SK-N-SH treated with all-trans-retinoic acid at 6 μM for 48 hours (cell line): ENCODE measurements around the gene ZC2HC1B.

ENCODE experiments used
- ATAC-seq: fragments of 200-7000 bp; cut with Tn5 transposase; 3 replicates; pipeline ENCODE4 v1.9.1; 2020; ENCODE audit warnings: mild to moderate bottlenecking, moderate library complexity
- ARNTL ChIP-seq: fragments of 450-650 bp; formaldehyde crosslinking; IDR thresholded peaks from 2 replicates; pipeline ENCODE4 v1.5.0; 2020; ENCODE audit warnings: low read depth, mild to moderate bottlenecking, moderate library complexity, borderline replicate concordance
- BACH2 ChIP-seq: fragments of 250-450 bp; sonication (Bioruptor Pico); IDR thresholded peaks from 2 replicates; pipeline ENCODE4 v1.9.0; 2021; ENCODE audit warnings: mild to moderate bottlenecking, borderline replicate concordance
- CSDC2 ChIP-seq: fragments of 250-450 bp; sonication (Bioruptor Pico); IDR thresholded peaks from 2 replicates; pipeline ENCODE4 v1.5.0; 2020; ENCODE audit warnings: mild to moderate bottlenecking, moderate library complexity
- ESRRG ChIP-seq: fragments of 250-450 bp; sonication (Bioruptor Pico); IDR thresholded peaks from 2 replicates; pipeline ENCODE4 v1.6.1; 2021; ENCODE audit warnings: mild to moderate bottlenecking
- GLIS3 ChIP-seq: fragments of 250-450 bp; sonication (Bioruptor Pico); IDR thresholded peaks from 2 replicates; pipeline ENCODE4 v1.5.0; 2020; ENCODE audit warnings: mild to moderate bottlenecking, moderate library complexity
- ISL1 ChIP-seq: fragments of 250-450 bp; sonication (Bioruptor Pico); IDR thresholded peaks from 2 replicates; pipeline ENCODE4 v2.1.2; 2022; ENCODE audit warnings: mild to moderate bottlenecking, moderate library complexity
- OSR1 ChIP-seq: fragments of 250-450 bp; sonication (Bioruptor Pico); IDR thresholded peaks from 2 replicates; pipeline ENCODE4 v1.8.0; 2022; ENCODE audit warnings: moderate library complexity, mild to moderate bottlenecking, inconsistent platforms
- PPARA ChIP-seq: fragments of 250-450 bp; sonication (Bioruptor Pico); IDR thresholded peaks from 2 replicates; pipeline ENCODE4 v1.5.0; 2020; ENCODE audit warnings: mild to moderate bottlenecking, borderline replicate concordance
- RARB ChIP-seq: fragments of 250-450 bp; sonication (Bioruptor Pico); IDR thresholded peaks from 2 replicates; pipeline ENCODE4 v1.8.0; 2021; ENCODE audit warnings: mild to moderate bottlenecking, moderate library complexity
- TOX ChIP-seq: fragments of 250-450 bp; sonication (Bioruptor Pico); IDR thresholded peaks from 2 replicates; pipeline ENCODE4 v1.8.0; 2021; ENCODE audit warnings: mild to moderate bottlenecking, moderate library complexity, borderline replicate concordance
- ZC3H10 ChIP-seq: fragments of 250-450 bp; sonication (Bioruptor Pico); IDR thresholded peaks from 2 replicates; pipeline ENCODE4 v1.5.1; 2021; ENCODE audit warnings: mild to moderate bottlenecking, moderate library complexity
- ZFP3 ChIP-seq: fragments of 250-450 bp; sonication (Bioruptor Pico); IDR thresholded peaks from 2 replicates; pipeline ENCODE4 v1.5.0; 2020; ENCODE audit warnings: mild to moderate bottlenecking, moderate library complexity
- ZFP30 ChIP-seq: fragments of 450-650 bp; formaldehyde crosslinking; IDR thresholded peaks from 2 replicates; pipeline ENCODE4 v1.5.0; 2022; ENCODE audit warnings: mild to moderate bottlenecking, moderate library complexity
- ZNF565 ChIP-seq: fragments of 450-650 bp; formaldehyde crosslinking; conservative IDR thresholded peaks from 2 replicates; pipeline ENCODE4 v1.5.0; 2020; ENCODE audit warnings: low read depth, mild to moderate bottlenecking, moderate library complexity
- ZNF70 ChIP-seq: fragments of 450-650 bp; formaldehyde crosslinking; IDR thresholded peaks from 2 replicates; pipeline ENCODE4 v1.5.0; 2020; ENCODE audit warnings: mild to moderate bottlenecking, moderate library complexity
- ZNF8 ChIP-seq: fragments of 450-650 bp; formaldehyde crosslinking; IDR thresholded peaks from 2 replicates; pipeline ENCODE4 v1.5.0; 2020; ENCODE audit warnings: mild to moderate bottlenecking, moderate library complexity
- TF ChIP-seq, protein P1 (sequence below): fragments of 250-450 bp; sonication (Bioruptor Pico); IDR thresholded peaks from 2 replicates; pipeline ENCODE4 v1.5.1; 2020; ENCODE audit warnings: low read depth, mild to moderate bottlenecking, moderate library complexity
- TF ChIP-seq, protein P2 (sequence below): fragments of 250-450 bp; sonication (Bioruptor Pico); IDR thresholded peaks from 2 replicates; pipeline ENCODE4 v1.8.0; 2020; ENCODE audit warnings: mild to moderate bottlenecking, moderate library complexity, borderline replicate concordance
- TF ChIP-seq, protein P3 (sequence below): fragments of 250-450 bp; sonication (Bioruptor Pico); IDR thresholded peaks from 2 replicates; pipeline ENCODE4 v1.8.0; 2021; ENCODE audit warnings: low read depth, mild to moderate bottlenecking, moderate library complexity, borderline replicate concordance
- TF ChIP-seq, protein P4 (sequence below): fragments of 250-450 bp; sonication (Bioruptor Pico); IDR thresholded peaks from 2 replicates; pipeline ENCODE4 v1.5.1; 2021; ENCODE audit warnings: mild to moderate bottlenecking, moderate library complexity

The ZC2HC1B gene

DNA sequence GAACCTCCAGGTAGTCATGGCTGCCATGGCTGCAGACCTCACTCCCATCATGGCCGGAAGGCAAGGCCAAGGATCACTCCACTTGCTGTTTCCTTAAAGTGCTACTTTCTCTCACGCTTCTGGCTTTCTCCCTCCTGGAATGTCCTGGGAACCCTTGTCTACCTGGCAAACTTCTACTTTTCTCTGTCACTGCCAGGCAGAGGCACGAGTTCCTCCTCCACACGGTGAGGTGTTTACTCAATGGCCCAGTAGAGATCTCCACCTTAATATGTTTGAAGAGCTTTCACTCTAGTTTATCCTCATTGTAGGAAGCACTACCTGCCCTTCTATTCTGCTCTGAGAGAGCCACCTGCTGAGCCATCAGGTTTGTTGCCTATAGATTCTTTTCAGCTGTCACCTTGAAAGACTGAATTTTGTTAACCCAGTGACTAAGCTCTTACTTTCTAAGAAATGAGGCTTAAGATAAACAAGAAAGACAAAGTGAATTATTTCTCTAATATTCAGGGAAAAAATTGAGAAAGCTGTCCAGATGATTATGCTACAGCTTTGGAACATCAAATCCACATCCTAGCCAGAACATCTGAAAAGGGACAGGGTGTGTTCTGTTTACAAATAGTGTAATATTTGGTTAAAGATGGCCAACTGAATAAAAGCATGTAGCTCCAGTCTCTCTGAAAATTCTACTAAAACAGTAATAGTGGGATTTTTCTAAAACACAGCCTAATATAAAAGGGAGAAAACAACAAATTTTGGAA lies 88.8 kb downstream of the ZC2HC1B start (continued):
- TF ChIP-seq, protein P1, sequence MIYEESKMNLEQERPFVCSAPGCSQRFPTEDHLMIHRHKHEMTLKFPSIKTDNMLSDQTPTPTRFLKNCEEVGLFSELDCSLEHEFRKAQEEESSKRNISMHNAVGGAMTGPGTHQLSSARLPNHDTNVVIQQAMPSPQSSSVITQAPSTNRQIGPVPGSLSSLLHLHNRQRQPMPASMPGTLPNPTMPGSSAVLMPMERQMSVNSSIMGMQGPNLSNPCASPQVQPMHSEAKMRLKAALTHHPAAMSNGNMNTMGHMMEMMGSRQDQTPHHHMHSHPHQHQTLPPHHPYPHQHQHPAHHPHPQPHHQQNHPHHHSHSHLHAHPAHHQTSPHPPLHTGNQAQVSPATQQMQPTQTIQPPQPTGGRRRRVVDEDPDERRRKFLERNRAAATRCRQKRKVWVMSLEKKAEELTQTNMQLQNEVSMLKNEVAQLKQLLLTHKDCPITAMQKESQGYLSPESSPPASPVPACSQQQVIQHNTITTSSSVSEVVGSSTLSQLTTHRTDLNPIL: no peak
- no peak for TF ChIP-seq ISL1 (CRISPR knock-in tag)
- TF ChIP-seq BACH2: no peak
- no peak for TF ChIP-seq ZNF70 (CRISPR knock-in tag)
- no peak for TF ChIP-seq ZFP30

DNA sequence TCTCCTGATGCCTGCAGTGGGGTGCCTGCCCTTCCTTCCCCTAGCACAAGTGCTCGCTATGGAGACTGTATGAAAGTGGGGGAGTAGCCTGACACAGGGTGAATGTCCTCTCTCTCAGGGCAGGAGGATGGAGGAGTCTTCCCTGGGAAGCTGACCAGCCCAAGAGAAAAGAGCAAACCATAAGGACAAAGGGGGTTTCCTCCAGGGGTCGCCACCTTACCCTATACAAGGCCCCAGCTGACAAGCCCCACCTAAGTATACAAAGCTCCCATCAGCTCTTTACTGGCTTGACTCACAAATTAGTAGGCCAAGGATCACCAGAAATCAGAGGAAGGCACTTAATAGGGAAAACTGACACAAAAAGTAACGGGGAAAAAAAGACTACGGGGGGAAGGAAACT lies 89.6 kb downstream of the ZC2HC1B start:
- no peak for TF ChIP-seq ZNF70 (CRISPR knock-in tag)
- no peak for TF ChIP-seq ZC3H10 (CRISPR knock-in tag)
- no peak for TF ChIP-seq PPARA (CRISPR knock-in tag)
- no peak for TF ChIP-seq RARB (CRISPR knock-in tag)
- TF ChIP-seq GLIS3 (CRISPR knock-in tag): no peak
- no peak for TF ChIP-seq ESRRG
- no peak for TF ChIP-seq ZNF8
- no peak for TF ChIP-seq ZFP30
- TF ChIP-seq CSDC2 (CRISPR knock-in tag): no peak
- TF ChIP-seq, protein P1: no peak
- TF ChIP-seq ARNTL (CRISPR knock-in tag): no peak
- TF ChIP-seq TOX: no peak
- TF ChIP-seq ZFP3 (CRISPR knock-in tag): no peak
- TF ChIP-seq ZNF565 (CRISPR knock-in tag): no peak
- TF ChIP-seq, protein P2, sequence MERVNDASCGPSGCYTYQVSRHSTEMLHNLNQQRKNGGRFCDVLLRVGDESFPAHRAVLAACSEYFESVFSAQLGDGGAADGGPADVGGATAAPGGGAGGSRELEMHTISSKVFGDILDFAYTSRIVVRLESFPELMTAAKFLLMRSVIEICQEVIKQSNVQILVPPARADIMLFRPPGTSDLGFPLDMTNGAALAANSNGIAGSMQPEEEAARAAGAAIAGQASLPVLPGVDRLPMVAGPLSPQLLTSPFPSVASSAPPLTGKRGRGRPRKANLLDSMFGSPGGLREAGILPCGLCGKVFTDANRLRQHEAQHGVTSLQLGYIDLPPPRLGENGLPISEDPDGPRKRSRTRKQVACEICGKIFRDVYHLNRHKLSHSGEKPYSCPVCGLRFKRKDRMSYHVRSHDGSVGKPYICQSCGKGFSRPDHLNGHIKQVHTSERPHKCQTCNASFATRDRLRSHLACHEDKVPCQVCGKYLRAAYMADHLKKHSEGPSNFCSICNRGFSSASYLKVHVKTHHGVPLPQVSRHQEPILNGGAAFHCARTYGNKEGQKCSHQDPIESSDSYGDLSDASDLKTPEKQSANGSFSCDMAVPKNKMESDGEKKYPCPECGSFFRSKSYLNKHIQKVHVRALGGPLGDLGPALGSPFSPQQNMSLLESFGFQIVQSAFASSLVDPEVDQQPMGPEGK (CRISPR knock-in tag): no peak
- TF ChIP-seq ISL1 (CRISPR knock-in tag): no peak
- TF ChIP-seq, protein P3, sequence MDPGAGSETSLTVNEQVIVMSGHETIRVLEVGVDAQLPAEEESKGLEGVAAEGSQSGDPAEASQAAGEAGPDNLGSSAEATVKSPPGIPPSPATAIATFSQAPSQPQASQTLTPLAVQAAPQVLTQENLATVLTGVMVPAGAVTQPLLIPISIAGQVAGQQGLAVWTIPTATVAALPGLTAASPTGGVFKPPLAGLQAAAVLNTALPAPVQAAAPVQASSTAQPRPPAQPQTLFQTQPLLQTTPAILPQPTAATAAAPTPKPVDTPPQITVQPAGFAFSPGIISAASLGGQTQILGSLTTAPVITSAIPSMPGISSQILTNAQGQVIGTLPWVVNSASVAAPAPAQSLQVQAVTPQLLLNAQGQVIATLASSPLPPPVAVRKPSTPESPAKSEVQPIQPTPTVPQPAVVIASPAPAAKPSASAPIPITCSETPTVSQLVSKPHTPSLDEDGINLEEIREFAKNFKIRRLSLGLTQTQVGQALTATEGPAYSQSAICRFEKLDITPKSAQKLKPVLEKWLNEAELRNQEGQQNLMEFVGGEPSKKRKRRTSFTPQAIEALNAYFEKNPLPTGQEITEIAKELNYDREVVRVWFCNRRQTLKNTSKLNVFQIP (CRISPR knock-in tag): no peak
- no peak for TF ChIP-seq BACH2
- no peak for ATAC-seq

DNA sequence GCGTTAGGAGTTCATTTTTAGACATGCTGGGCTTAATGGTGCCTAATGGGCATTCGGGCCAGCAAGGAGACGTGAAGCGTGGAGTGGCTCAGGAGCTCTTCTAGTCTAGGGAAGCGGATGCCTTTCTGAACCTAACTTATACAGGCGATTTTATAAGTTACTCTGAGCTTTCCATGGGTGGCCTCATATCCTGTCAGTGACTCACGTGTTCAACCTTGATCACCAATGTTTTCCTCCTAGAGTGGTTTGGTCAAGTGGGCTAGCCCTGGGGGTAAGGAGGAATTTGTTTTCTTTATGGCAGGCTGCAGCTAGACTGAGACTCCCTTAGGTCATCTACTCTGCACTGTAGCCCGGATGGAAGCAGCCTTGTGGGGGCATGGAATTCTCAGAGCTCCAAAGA lies 91.7 kb downstream of the ZC2HC1B start:
- TF ChIP-seq TOX (no peak), ZNF70 (CRISPR knock-in tag) (no peak), ZNF565 (CRISPR knock-in tag) (no peak), ESRRG (no peak), ZC3H10 (CRISPR knock-in tag) (no peak), ZNF8 (no peak), BACH2 (no peak), RARB (CRISPR knock-in tag) (no peak), GLIS3 (CRISPR knock-in tag) (no peak), ZFP30 (no peak), OSR1 (no peak)
- TF ChIP-seq, protein P2 (CRISPR knock-in tag): no peak
- TF ChIP-seq, protein P3 (CRISPR knock-in tag): no peak
- TF ChIP-seq, protein P4, sequence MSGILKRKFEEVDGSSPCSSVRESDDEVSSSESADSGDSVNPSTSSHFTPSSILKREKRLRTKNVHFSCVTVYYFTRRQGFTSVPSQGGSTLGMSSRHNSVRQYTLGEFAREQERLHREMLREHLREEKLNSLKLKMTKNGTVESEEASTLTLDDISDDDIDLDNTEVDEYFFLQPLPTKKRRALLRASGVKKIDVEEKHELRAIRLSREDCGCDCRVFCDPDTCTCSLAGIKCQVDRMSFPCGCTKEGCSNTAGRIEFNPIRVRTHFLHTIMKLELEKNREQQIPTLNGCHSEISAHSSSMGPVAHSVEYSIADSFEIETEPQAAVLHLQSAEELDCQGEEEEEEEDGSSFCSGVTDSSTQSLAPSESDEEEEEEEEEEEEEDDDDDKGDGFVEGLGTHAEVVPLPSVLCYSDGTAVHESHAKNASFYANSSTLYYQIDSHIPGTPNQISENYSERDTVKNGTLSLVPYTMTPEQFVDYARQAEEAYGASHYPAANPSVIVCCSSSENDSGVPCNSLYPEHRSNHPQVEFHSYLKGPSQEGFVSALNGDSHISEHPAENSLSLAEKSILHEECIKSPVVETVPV (CRISPR knock-in tag): no peak
- TF ChIP-seq, all 23 proteins: peak for 0
- ATAC-seq: no peak
